ENCODE measurements around the gene BCAP31.

- TF ChIP-seq, protein P1, sequence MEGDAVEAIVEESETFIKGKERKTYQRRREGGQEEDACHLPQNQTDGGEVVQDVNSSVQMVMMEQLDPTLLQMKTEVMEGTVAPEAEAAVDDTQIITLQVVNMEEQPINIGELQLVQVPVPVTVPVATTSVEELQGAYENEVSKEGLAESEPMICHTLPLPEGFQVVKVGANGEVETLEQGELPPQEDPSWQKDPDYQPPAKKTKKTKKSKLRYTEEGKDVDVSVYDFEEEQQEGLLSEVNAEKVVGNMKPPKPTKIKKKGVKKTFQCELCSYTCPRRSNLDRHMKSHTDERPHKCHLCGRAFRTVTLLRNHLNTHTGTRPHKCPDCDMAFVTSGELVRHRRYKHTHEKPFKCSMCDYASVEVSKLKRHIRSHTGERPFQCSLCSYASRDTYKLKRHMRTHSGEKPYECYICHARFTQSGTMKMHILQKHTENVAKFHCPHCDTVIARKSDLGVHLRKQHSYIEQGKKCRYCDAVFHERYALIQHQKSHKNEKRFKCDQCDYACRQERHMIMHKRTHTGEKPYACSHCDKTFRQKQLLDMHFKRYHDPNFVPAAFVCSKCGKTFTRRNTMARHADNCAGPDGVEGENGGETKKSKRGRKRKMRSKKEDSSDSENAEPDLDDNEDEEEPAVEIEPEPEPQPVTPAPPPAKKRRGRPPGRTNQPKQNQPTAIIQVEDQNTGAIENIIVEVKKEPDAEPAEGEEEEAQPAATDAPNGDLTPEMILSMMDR (IDR thresholded peaks at IDR 0.05) = no peak
- peak in 1 of 2 donors; percentile 29 for TF ChIP-seq POLR2AphosphoS5 (IDR thresholded peaks at IDR 0.05)
Measured at GRCh38 chrX:153703036-153703370, 21.2 kb downstream of the BCAP31 start.

All from esophagus muscularis mucosa (tissue), 3 donors.